Measurements from ENCODE around the gene SP7.
A peak's percentile ranks its signal among the peaks of the same experiment; 100 is the strongest.
"Not testable (repeated sequence)": the region's sequence is repeated elsewhere in the genome, so short reads cannot be mapped to it uniquely, and the experiment has no call there.

The SP7 gene

GRCh38 chr12:53320352-53321195 is 15.6 kb downstream of the SP7 start:
- Histone ChIP-seq H3K4me1 (ENCODE audit: control insufficient read depth, insufficient read depth, low read length) (peaks cover 28% of the 10 kb centered on the region), H3K9me3 (ENCODE audit: control insufficient read depth in 2 of 2, low read length in 2 of 2) (no peaks in the 10 kb centered on the region), H3K4me3 (ENCODE audit: low read length in 2 of 2) (peak overlapping the region; percentile 87 to 98), H3K27ac (ENCODE audit: low read length) (peak overlapping the region; percentile 89), H3K9ac (ENCODE audit: low read length in 2 of 2) (peak overlapping the region; percentile 77 to 87), H3K27me3 (ENCODE audit: control insufficient read depth in 1 of 2, insufficient read depth in 2 of 2, low read length in 2 of 2) (no peaks in the 10 kb centered on the region), H3K36me3 (ENCODE audit: control insufficient read depth in 2 of 2, insufficient read depth in 2 of 2, low read length in 2 of 2) (peaks cover 9 to 12% of the 10 kb centered on the region in 2 donors)

GRCh38 chr12:53313996-53314395 is 22.2 kb downstream of the SP7 start:
- Histone ChIP-seq H3K27me3 (ENCODE audit: control insufficient read depth in 1 of 2, insufficient read depth in 2 of 2, low read length in 2 of 2) (no peaks in the 10 kb centered on the region), H3K9ac (ENCODE audit: low read length in 2 of 2) (no peak overlapping the region), H3K36me3 (ENCODE audit: control insufficient read depth in 2 of 2, insufficient read depth in 2 of 2, low read length in 2 of 2) (peaks cover 36 to 39% of the 10 kb centered on the region in 2 donors), H3K27ac (ENCODE audit: low read length) (no peak overlapping the region), H3K4me3 (ENCODE audit: low read length in 2 of 2) (no peak overlapping the region), H3K9me3 (ENCODE audit: control insufficient read depth in 2 of 2, low read length in 2 of 2) (no peaks in the 10 kb centered on the region), H3K4me1 (ENCODE audit: control insufficient read depth, insufficient read depth, low read length) (no peaks in the 10 kb centered on the region)

- H3K4me1 ChIP-seq (ENCODE audit: control insufficient read depth, insufficient read depth, low read length): no peaks in the 10 kb centered on the region
- H3K9ac ChIP-seq (ENCODE audit: low read length in 2 of 2): no peak overlapping the region
- H3K36me3 ChIP-seq (ENCODE audit: control insufficient read depth in 2 of 2, insufficient read depth in 2 of 2, low read length in 2 of 2): peaks cover 50 to 56% of the 10 kb centered on the region in 2 donors
Observed at GRCh38 chr12:53308276-53308675, 27.9 kb downstream of the SP7 start.

DNA sequence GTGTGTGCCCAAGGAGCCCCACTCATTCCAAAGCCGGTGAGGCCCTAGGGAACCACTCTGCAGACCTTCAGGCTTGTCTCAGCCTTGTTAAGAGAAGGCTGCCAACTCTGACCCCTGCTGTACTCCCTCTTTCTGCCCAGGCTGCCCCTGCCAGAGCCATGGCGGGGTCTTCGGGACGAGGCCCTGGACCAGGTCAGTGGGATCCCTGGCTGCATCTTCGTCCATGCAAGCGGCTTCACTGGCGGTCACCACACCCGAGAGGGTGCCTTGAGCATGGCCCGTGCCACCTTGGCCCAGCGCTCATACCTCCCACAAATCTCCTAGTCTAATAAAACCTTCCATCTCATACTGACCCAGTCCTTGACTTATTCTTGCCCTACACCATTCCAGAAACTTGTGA is 29.3 kb downstream of the SP7 start:
- Histone ChIP-seq H3K4me3 (ENCODE audit: low read length in 2 of 2) (no peak overlapping the region), H3K36me3 (ENCODE audit: control insufficient read depth in 2 of 2, insufficient read depth in 2 of 2, low read length in 2 of 2) (peaks cover 61 to 66% of the 10 kb centered on the region in 2 donors), H3K9me3 (ENCODE audit: control insufficient read depth in 2 of 2, low read length in 2 of 2) (no peaks in the 10 kb centered on the region), H3K4me1 (ENCODE audit: control insufficient read depth, insufficient read depth, low read length) (peaks cover 5% of the 10 kb centered on the region), H3K27me3 (ENCODE audit: control insufficient read depth in 1 of 2, insufficient read depth in 2 of 2, low read length in 2 of 2) (no peaks in the 10 kb centered on the region), H3K9ac (ENCODE audit: low read length in 2 of 2) (no peak overlapping the region), H3K27ac (ENCODE audit: low read length) (no peak overlapping the region)

More at GRCh38 chr12:53308276-53308675, 27.9 kb downstream of the SP7 start:
- Histone ChIP-seq H3K27me3 (ENCODE audit: control insufficient read depth in 1 of 2, insufficient read depth in 2 of 2, low read length in 2 of 2) (no peaks in the 10 kb centered on the region), H3K27ac (ENCODE audit: low read length) (no peak overlapping the region), H3K9me3 (ENCODE audit: control insufficient read depth in 2 of 2, low read length in 2 of 2) (no peaks in the 10 kb centered on the region), H3K4me3 (ENCODE audit: low read length in 2 of 2) (no peak overlapping the region)

DNA sequence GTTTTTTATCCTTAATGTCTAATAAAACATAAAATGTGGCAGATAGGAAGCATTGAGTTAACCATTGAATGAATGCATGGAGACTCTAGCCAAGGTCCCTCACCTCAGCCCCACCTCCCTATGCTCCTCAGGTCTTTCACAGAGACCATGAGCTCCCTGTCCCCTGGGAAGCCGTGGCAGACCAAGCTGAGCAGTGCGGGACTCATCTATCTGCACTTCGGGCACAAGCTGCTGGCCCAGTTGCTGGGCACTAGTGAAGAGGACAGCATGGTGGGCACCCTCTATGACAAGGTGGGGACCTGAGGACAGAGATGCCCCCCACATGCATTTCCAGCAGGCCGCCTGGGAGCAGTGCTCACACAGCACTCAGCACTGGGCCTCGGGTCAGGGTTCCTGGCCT is 33.3 kb downstream of the SP7 start:
- peaks cover 44% of the 10 kb centered on the region in 2 donors for H3K36me3 ChIP-seq (ENCODE audit: control insufficient read depth in 2 of 2, insufficient read depth in 2 of 2, low read length in 2 of 2)

DNA sequence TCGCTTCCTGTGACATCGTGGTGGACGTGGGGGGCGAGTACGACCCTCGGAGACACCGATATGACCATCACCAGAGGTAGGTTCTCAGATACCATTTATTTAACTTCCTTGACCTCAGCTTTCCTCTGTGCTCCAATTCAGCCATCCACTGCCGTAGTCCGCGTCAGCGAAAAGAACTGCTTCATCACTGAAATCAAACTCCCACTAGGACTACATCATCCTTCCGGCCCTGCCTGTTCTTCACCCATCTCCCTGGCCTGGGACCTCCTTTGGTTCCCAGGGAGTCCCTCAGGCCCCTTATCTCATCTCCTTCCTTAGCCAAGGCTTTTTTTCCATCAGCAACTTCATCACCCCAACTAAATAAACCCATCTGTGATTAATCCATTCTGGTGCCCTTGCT is 36.0 kb downstream of the SP7 start:
- Histone ChIP-seq H3K27ac (ENCODE audit: low read length) (peak overlapping the region; percentile 55), H3K4me1 (ENCODE audit: control insufficient read depth, insufficient read depth, low read length) (peaks cover 55% of the 10 kb centered on the region), H3K9ac (ENCODE audit: low read length in 2 of 2) (peak overlapping the region; percentile 70 to 91), H3K27me3 (ENCODE audit: control insufficient read depth in 1 of 2, insufficient read depth in 2 of 2, low read length in 2 of 2) (no peaks in the 10 kb centered on the region), H3K4me3 (ENCODE audit: low read length in 2 of 2) (peak overlapping the region; percentile 94 to 95), H3K36me3 (ENCODE audit: control insufficient read depth in 2 of 2, insufficient read depth in 2 of 2, low read length in 2 of 2) (peaks cover 21 to 23% of the 10 kb centered on the region in 2 donors), H3K9me3 (ENCODE audit: control insufficient read depth in 2 of 2, low read length in 2 of 2) (no peaks in the 10 kb centered on the region)

More for the DNA sequence above, 33.3 kb downstream of the SP7 start:
- H3K4me3 ChIP-seq (ENCODE audit: low read length in 2 of 2): no peak overlapping the region
- no peak overlapping the region for H3K27ac ChIP-seq (ENCODE audit: low read length)
- no peaks in the 10 kb centered on the region for H3K27me3 ChIP-seq (ENCODE audit: control insufficient read depth in 1 of 2, insufficient read depth in 2 of 2, low read length in 2 of 2)
- no peaks in the 10 kb centered on the region for H3K9me3 ChIP-seq (ENCODE audit: control insufficient read depth in 2 of 2, low read length in 2 of 2)
- H3K9ac ChIP-seq (ENCODE audit: low read length in 2 of 2): no peak overlapping the region
- H3K4me1 ChIP-seq (ENCODE audit: control insufficient read depth, insufficient read depth, low read length): peaks cover 33% of the 10 kb centered on the region

GRCh38 chr12:53299454-53300180 is 36.5 kb downstream of the SP7 start, which contains the start of gene MYG1:
MYG1 (plus strand) TSS chr12:53299695; CDS start chr12:53299738, 43 bp downstream.
- Histone ChIP-seq H3K27ac (ENCODE audit: low read length) (peak within 1 kb of the TSS; percentile 55), H3K36me3 (ENCODE audit: control insufficient read depth in 2 of 2, insufficient read depth in 2 of 2, low read length in 2 of 2) (peaks cover 20 to 22% of the 10 kb centered on the region in 2 donors), H3K4me1 (ENCODE audit: control insufficient read depth, insufficient read depth, low read length) (peaks cover 60% of the 10 kb centered on the region), H3K9me3 (ENCODE audit: control insufficient read depth in 2 of 2, low read length in 2 of 2) (no peaks in the 10 kb centered on the region), H3K27me3 (ENCODE audit: control insufficient read depth in 1 of 2, insufficient read depth in 2 of 2, low read length in 2 of 2) (no peaks in the 10 kb centered on the region), H3K9ac (ENCODE audit: low read length in 2 of 2) (peak within 1 kb of the TSS; percentile 70 to 91), H3K4me3 (ENCODE audit: low read length in 2 of 2) (peak within 1 kb of the TSS; percentile 94 to 95)

- Histone ChIP-seq H3K4me1 (ENCODE audit: control insufficient read depth, insufficient read depth, low read length) (peaks cover 63% of the 10 kb centered on the region), H3K27ac (ENCODE audit: low read length) (peak overlapping the region; percentile 55), H3K9ac (ENCODE audit: low read length in 2 of 2) (no peak overlapping the region), H3K27me3 (ENCODE audit: control insufficient read depth in 1 of 2, insufficient read depth in 2 of 2, low read length in 2 of 2) (no peaks in the 10 kb centered on the region), H3K36me3 (ENCODE audit: control insufficient read depth in 2 of 2, insufficient read depth in 2 of 2, low read length in 2 of 2) (peaks cover 20 to 22% of the 10 kb centered on the region in 2 donors), H3K4me3 (ENCODE audit: low read length in 2 of 2) (peak overlapping the region; percentile 94 to 95), H3K9me3 (ENCODE audit: control insufficient read depth in 2 of 2, low read length in 2 of 2) (no peaks in the 10 kb centered on the region)
Observed at GRCh38 chr12:53299101-53299453, 37.1 kb downstream of the SP7 start.

GRCh38 chr12:53298164-53298563 is 38.0 kb downstream of the SP7 start:
- no peak overlapping the region for H3K27ac ChIP-seq (ENCODE audit: low read length)
- peaks cover 63% of the 10 kb centered on the region for H3K4me1 ChIP-seq (ENCODE audit: control insufficient read depth, insufficient read depth, low read length)
- no peaks in the 10 kb centered on the region for H3K9me3 ChIP-seq (ENCODE audit: control insufficient read depth in 2 of 2, low read length in 2 of 2)
- no peaks in the 10 kb centered on the region for H3K27me3 ChIP-seq (ENCODE audit: control insufficient read depth in 1 of 2, insufficient read depth in 2 of 2, low read length in 2 of 2)
- no peak overlapping the region for H3K9ac ChIP-seq (ENCODE audit: low read length in 2 of 2)
- H3K36me3 ChIP-seq (ENCODE audit: control insufficient read depth in 2 of 2, insufficient read depth in 2 of 2, low read length in 2 of 2): peaks cover 15 to 17% of the 10 kb centered on the region in 2 donors
- H3K4me3 ChIP-seq (ENCODE audit: low read length in 2 of 2): no peak overlapping the region

DNA sequence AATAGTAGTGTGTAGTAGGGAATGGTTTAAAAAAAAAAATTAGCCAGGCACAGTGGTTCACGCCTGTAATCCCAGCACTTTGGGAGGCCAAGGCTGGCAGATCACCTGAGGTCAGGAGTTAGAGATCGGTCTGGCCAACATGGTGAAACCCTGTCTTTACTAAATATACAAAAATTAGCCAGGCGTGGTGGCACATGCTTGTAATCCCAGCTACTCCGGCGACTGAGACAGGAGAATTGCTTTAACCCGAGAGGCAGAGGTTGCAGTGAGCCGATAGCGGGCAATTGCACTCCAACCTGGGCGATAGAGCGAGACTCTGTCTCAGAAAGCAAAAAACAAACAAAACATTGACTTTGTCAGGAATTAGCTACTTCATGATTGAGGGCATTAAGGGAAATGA is 39.0 kb downstream of the SP7 start:
- not testable (repeated sequence) for H3K27me3 ChIP-seq (ENCODE audit: control insufficient read depth in 1 of 2, insufficient read depth in 2 of 2, low read length in 2 of 2); H3K9me3 ChIP-seq (ENCODE audit: control insufficient read depth in 2 of 2, low read length in 2 of 2); H3K36me3 ChIP-seq (ENCODE audit: control insufficient read depth in 2 of 2, insufficient read depth in 2 of 2, low read length in 2 of 2); H3K27ac ChIP-seq (ENCODE audit: low read length); H3K4me3 ChIP-seq (ENCODE audit: low read length in 2 of 2); H3K9ac ChIP-seq (ENCODE audit: low read length in 2 of 2)
- peaks cover 58% of the 10 kb centered on the region for H3K4me1 ChIP-seq (ENCODE audit: control insufficient read depth, insufficient read depth, low read length)
